Parathyroid adenoma (tissue), 2 donors: Measurements from ENCODE around the gene OR4D1.

Experiments used
- H2AFZ ChIP-seq: fragments of 300-600 bp; sonication (generic); one replicate; pipeline ENCODE4 v1.7.0; 2017; ENCODE audit warnings: antibody characterized with exemption, mild to moderate bottlenecking
- H3K27ac ChIP-seq: fragments of 300-600 bp; sonication (generic); one replicate; pipeline ENCODE4 v1.7.0; 2017
- H3K27me3 ChIP-seq: fragments of 300-600 bp; sonication (generic); one replicate; pipeline ENCODE4 v1.7.0; 2017; ENCODE audit warnings: low read length; ENCODE audit not compliant: control insufficient read depth, insufficient read depth
- H3K36me3 ChIP-seq: fragments of 300-600 bp; sonication (generic); one replicate; pipeline ENCODE4 v1.7.0; 2017; ENCODE audit warnings: low read length; ENCODE audit not compliant: control insufficient read depth, insufficient read depth
- H3K4me1 ChIP-seq: fragments of 300-600 bp; sonication (generic); one replicate; pipeline ENCODE4 v1.7.0; 2017; ENCODE audit warnings: control low read depth
- H3K4me2 ChIP-seq: fragments of 300-600 bp; sonication (generic); one replicate; pipeline ENCODE4 v1.7.0; 2017; ENCODE audit warnings: low read length
- H3K4me3 ChIP-seq: fragments of 300-600 bp; sonication (generic); one replicate; pipeline ENCODE4 v1.7.0; 2017; ENCODE audit warnings: low read depth, low read length
- H3K79me2 ChIP-seq: fragments of 300-600 bp; sonication (generic); one replicate; pipeline ENCODE4 v1.7.0; 2017; ENCODE audit warnings: control low read depth
- H3K9ac ChIP-seq: fragments of 300-600 bp; sonication (generic); one replicate; pipeline ENCODE4 v1.7.0; 2017; ENCODE audit warnings: mild to moderate bottlenecking
- H3K9me3 ChIP-seq: fragments of 300-600 bp; sonication (generic); one replicate; pipeline ENCODE4 v1.7.0; 2017; ENCODE audit warnings: low read length; ENCODE audit not compliant: control insufficient read depth
- TF ChIP-seq, protein P1 (sequence below): fragments of 300-600 bp; sonication (generic); IDR thresholded peaks from one replicate; pipeline ENCODE4 v1.7.0; 2017; ENCODE audit warnings: antibody characterized with exemption, mild to moderate bottlenecking
- donor health status: primary hyperparathyroidism.

OR4D1 gene

DNA sequence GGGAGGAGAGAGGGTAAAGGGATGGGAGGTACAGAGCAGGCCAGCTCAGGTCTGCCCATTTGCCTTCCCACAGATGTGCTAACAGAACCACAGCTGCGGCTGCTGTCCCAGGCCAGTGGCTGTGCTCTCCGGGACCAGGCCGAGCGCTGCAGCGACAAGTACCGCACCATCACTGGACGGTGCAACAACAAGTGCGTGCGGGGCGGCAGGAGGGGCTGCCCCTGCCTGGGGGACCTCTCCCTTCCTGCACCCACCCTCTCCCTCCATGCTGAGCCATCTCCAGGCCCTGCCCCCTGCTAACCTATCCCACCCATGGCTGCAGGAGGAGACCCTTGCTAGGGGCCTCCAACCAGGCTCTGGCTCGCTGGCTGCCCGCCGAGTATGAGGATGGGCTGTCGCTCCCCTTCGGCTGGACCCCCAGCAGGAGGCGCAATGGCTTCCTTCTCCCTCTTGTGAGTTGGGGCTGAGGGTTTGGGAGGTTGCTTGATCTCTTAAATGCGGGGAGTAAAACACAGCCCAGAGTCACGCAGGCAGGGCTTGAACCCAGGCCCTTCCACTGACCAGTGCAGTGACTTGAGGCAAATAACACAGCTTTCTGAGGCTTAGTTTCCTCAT is 45.6 kb downstream of the OR4D1 start:
- H3K9ac ChIP-seq: no peak overlapping the region
- H3K4me2 ChIP-seq: no peak overlapping the region
- H2AFZ ChIP-seq: no peak overlapping the region
- H3K79me2 ChIP-seq: no peaks in the 10 kb centered on the region
- TF ChIP-seq, protein P1, sequence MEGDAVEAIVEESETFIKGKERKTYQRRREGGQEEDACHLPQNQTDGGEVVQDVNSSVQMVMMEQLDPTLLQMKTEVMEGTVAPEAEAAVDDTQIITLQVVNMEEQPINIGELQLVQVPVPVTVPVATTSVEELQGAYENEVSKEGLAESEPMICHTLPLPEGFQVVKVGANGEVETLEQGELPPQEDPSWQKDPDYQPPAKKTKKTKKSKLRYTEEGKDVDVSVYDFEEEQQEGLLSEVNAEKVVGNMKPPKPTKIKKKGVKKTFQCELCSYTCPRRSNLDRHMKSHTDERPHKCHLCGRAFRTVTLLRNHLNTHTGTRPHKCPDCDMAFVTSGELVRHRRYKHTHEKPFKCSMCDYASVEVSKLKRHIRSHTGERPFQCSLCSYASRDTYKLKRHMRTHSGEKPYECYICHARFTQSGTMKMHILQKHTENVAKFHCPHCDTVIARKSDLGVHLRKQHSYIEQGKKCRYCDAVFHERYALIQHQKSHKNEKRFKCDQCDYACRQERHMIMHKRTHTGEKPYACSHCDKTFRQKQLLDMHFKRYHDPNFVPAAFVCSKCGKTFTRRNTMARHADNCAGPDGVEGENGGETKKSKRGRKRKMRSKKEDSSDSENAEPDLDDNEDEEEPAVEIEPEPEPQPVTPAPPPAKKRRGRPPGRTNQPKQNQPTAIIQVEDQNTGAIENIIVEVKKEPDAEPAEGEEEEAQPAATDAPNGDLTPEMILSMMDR: no peak
- no peaks in the 10 kb centered on the region for H3K27me3 ChIP-seq
- no peaks in the 10 kb centered on the region for H3K36me3 ChIP-seq
- H3K4me1 ChIP-seq: no peaks in the 10 kb centered on the region
- no peak overlapping the region for H3K27ac ChIP-seq
- H3K9me3 ChIP-seq: no peaks in the 10 kb centered on the region
- H3K4me3 ChIP-seq: no peak overlapping the region

DNA sequence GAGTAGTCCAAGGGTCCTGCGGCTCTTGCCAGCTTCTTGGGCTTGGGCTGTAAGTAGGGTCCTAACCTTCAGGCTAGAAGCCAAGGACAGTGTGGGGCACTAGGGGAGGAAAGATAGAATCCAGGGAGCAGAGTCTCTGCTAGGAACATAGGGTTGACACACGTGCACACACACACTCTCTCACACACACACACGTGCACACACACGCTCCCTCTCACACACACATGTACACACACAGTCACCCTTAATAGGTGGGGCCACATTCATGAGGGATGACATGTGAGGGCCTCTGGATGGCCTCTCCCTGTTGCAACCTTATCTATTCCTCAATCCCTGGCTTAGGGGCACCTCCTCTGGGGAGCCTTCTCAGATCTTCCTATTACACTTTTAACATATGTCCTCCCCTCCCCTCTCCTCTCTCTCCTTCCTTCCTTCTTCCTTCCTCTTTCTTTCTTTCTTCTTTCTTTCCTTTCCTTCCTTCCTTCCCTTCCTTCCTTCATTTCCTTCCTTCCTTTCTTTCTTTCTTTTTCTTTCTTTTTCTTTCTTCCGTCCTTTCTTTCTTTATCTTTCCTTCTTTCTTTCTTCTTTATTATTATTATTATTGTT is 47.4 kb downstream of the OR4D1 start:
- Histone ChIP-seq H2AFZ (no peak overlapping the region), H3K9me3 (no peaks in the 10 kb centered on the region), H3K4me3 (no peak overlapping the region), H3K4me1 (no peaks in the 10 kb centered on the region), H3K27ac (no peak overlapping the region), H3K27me3 (no peaks in the 10 kb centered on the region), H3K79me2 (no peaks in the 10 kb centered on the region), H3K4me2 (no peak overlapping the region), H3K36me3 (no peaks in the 10 kb centered on the region), H3K9ac (no peak overlapping the region)
- TF ChIP-seq, protein P1: no peak

DNA sequence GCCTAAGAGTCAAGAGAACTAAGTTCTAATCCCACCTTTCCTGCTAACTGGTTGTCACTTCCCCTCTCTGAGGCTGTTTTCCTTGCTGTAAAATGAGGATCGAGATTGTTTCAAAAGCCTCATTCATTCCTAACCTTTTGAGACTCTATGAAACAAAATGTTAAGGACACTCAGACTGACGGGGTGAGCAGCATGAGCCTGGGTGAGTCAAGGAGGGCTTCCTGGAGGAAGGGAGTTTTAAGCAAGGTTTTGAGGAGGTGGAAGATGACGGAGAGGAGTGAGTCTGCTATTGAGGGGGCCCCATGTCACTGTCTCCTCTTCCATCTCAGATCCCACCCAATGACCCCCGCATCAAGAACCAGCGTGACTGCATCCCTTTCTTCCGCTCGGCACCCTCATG is 48.4 kb downstream of the OR4D1 start:
- no peak overlapping the region for H3K27ac ChIP-seq
- H3K9ac ChIP-seq: no peak overlapping the region
- H3K4me1 ChIP-seq: no peaks in the 10 kb centered on the region
- H3K36me3 ChIP-seq: no peaks in the 10 kb centered on the region
- no peak overlapping the region for H2AFZ ChIP-seq
- H3K4me3 ChIP-seq: no peak overlapping the region
- no peaks in the 10 kb centered on the region for H3K9me3 ChIP-seq
- no peak overlapping the region for H3K4me2 ChIP-seq
- TF ChIP-seq, protein P1: no peak
- no peaks in the 10 kb centered on the region for H3K27me3 ChIP-seq
- no peaks in the 10 kb centered on the region for H3K79me2 ChIP-seq

DNA sequence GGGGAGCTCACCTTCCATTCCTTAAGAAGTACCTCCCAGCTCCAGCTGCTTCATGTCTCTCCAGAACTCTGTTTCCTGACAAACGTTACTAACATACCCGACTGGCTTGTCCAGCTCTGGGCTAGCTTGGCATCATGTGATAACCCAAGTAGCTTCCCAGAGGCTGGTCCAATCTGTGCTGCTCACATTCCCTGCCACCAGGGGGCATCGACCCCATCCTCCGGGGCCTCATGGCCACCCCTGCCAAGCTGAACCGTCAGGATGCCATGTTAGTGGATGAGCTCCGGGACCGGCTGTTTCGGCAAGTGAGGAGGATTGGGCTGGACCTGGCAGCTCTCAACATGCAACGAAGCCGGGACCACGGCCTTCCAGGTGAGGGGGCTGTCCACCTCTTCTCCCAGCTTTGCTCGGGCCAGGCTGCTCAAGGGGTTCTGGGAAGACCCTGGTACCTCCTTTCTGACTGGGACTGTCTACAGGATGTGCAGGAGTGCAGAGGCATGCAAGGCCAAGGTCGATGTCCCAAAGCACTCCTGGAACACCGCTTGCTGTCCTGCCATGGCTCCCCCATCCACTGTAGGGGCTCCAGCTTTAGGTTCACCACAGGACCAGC is 51.9 kb downstream of the OR4D1 start:
- Histone ChIP-seq H3K27me3 (no peaks in the 10 kb centered on the region), H3K36me3 (no peaks in the 10 kb centered on the region), H3K9ac (no peak overlapping the region), H3K4me3 (no peak overlapping the region), H3K4me1 (no peaks in the 10 kb centered on the region), H3K79me2 (no peaks in the 10 kb centered on the region), H3K4me2 (no peak overlapping the region), H3K9me3 (no peaks in the 10 kb centered on the region), H3K27ac (no peak overlapping the region), H2AFZ (no peak overlapping the region)
- TF ChIP-seq, protein P1: peak; percentile 61
